Measurements from ENCODE around the gene CYP26B1.

The CYP26B1 gene

GRCh38 chr2:72147303-72147971 is at the start of gene CYP26B1:
Gene CYP26B1 (minus strand): TSS chr2:72147862. CDS start chr2:72147834, 28 bp downstream.
- in situ Hi-C loops (cut with HindIII; ENCODE audit: low sequenced_read_pairs), result no loop called here

- in situ Hi-C loops (cut with HindIII; ENCODE audit: low sequenced_read_pairs), result no loop called here
These were observed 46.1 kb upstream of the CYP26B1 start for GRCh38 chr2:72193723-72194122.

GRCh38 chr2:72191441-72191840 is 43.8 kb upstream of the CYP26B1 start:
- in situ Hi-C loops (cut with HindIII; ENCODE audit: low sequenced_read_pairs), result no loop called here

- in situ Hi-C loops (cut with HindIII; ENCODE audit: low sequenced_read_pairs), result no loop called here
These were observed 37.5 kb upstream of the CYP26B1 start for GRCh38 chr2:72185206-72185605.

- in situ Hi-C loops (cut with HindIII; ENCODE audit: low sequenced_read_pairs), result no loop called here
These were observed 35.8 kb upstream of the CYP26B1 start for GRCh38 chr2:72183466-72183865.

GRCh38 chr2:72183016-72183415 is 35.4 kb upstream of the CYP26B1 start:
- in situ Hi-C loops (cut with HindIII; ENCODE audit: low sequenced_read_pairs), result no loop called here

- in situ Hi-C loops (cut with HindIII; ENCODE audit: low sequenced_read_pairs), result no loop called here
These were observed 34.9 kb upstream of the CYP26B1 start for GRCh38 chr2:72182547-72182946.

GRCh38 chr2:72181616-72182015 is 34.0 kb upstream of the CYP26B1 start:
- in situ Hi-C loops (cut with HindIII; ENCODE audit: low sequenced_read_pairs), result no loop called here

- in situ Hi-C loops (cut with HindIII; ENCODE audit: low sequenced_read_pairs), result no loop called here
These were observed 32.7 kb upstream of the CYP26B1 start for GRCh38 chr2:72180351-72180750.

GRCh38 chr2:72178551-72178950 is 30.9 kb upstream of the CYP26B1 start:
- in situ Hi-C loops (cut with HindIII; ENCODE audit: low sequenced_read_pairs), result no loop called here

- in situ Hi-C loops (cut with HindIII; ENCODE audit: low sequenced_read_pairs), result no loop called here
These were observed 28.6 kb upstream of the CYP26B1 start for GRCh38 chr2:72176281-72176680.

- in situ Hi-C loops (cut with HindIII; ENCODE audit: low sequenced_read_pairs), result no loop called here
These were observed 28.0 kb upstream of the CYP26B1 start for GRCh38 chr2:72175636-72176035.

GRCh38 chr2:72173640-72174321 is 26.1 kb upstream of the CYP26B1 start:
- in situ Hi-C loops (cut with HindIII; ENCODE audit: low sequenced_read_pairs), result loop anchor here (25.0 kb wide), 1 partner anchor 361 kb away; no protein-coding TSS in a partner anchor

- in situ Hi-C loops (cut with HindIII; ENCODE audit: low sequenced_read_pairs), result loop anchor here (25.0 kb wide), 1 partner anchor 360 kb away; no protein-coding TSS in a partner anchor
These were observed 24.8 kb upstream of the CYP26B1 start for GRCh38 chr2:72172478-72172877.

- in situ Hi-C loops (cut with HindIII; ENCODE audit: low sequenced_read_pairs), result loop anchor here (25.0 kb wide), 1 partner anchor 354 kb away; no protein-coding TSS in a partner anchor
These were observed 18.6 kb upstream of the CYP26B1 start for GRCh38 chr2:72166279-72166678.

GRCh38 chr2:72165792-72166191 is 18.1 kb upstream of the CYP26B1 start:
- in situ Hi-C loops (cut with HindIII; ENCODE audit: low sequenced_read_pairs), result loop anchor here (25.0 kb wide), 1 partner anchor 353 kb away; no protein-coding TSS in a partner anchor

- in situ Hi-C loops (cut with HindIII; ENCODE audit: low sequenced_read_pairs), result loop anchor here (25.0 kb wide), 1 partner anchor 350 kb away; no protein-coding TSS in a partner anchor
These were observed 14.9 kb upstream of the CYP26B1 start for GRCh38 chr2:72162574-72162973.

GRCh38 chr2:72159211-72159993 is 11.7 kb upstream of the CYP26B1 start:
- in situ Hi-C loops (cut with HindIII; ENCODE audit: low sequenced_read_pairs), result loop anchor here (25.0 kb wide), 1 partner anchor 347 kb away; no protein-coding TSS in a partner anchor

GRCh38 chr2:72157871-72158771 is 10.5 kb upstream of the CYP26B1 start:
- in situ Hi-C loops (cut with HindIII; ENCODE audit: low sequenced_read_pairs), result loop anchor here (25.0 kb wide), 1 partner anchor 346 kb away; no protein-coding TSS in a partner anchor

- in situ Hi-C loops (cut with HindIII; ENCODE audit: low sequenced_read_pairs), result loop anchor here (25.0 kb wide), 1 partner anchor 345 kb away; no protein-coding TSS in a partner anchor
These were observed 9.2 kb upstream of the CYP26B1 start for GRCh38 chr2:72156872-72157271.

All from DLD1 (cell line).